Non-pigmented ciliary epithelial cell (primary cell): Measurements from ENCODE around the gene TPCN1.

Experiments used
- DNase-seq: peaks from one replicate; pipeline ENCODE4 v3.0.0-alpha.2; 2010; ENCODE audit warnings: low read depth

TPCN1 gene

DNA sequence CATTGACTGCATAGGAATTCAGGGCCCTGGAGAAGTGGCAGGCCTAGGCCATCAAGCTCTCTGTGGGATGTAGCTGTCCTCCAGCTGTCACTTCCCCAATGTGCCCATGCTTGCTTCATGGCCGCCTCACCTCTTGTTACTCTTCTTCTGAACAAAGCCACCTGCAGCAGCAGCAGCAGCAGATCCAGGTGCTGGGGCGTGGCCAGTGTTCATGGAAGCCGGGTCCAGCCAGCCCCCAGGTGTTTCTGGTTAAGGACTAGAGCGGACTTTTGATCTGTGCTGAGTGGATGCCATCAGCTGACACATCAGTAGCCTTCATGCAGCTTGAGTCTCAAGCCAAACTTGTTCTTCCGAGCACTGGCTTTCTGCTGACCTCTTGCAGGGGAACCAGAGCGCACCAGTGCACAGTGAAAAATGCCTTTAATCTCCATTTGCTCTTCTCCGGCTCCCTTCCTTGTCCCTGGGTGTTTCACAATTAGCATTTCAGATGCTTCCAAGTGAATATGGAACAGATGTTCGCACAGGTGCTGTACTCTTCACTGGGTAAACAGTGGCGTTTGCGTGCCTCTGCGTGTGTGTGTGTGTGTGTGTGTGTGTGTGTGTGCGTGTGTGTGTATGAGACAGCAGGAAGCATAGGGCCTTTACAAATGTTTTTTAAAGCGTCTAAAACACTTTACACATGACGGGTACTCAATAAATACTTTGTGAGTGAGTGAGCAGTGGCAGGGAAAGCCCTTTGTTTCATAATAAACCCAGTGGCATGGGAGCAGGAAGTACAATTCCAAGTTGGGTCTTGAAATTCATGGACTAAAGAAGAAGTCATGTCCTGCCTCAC is 20.1 kb downstream of the TPCN1 start:
- DNase-seq: peak; percentile 80

DNA sequence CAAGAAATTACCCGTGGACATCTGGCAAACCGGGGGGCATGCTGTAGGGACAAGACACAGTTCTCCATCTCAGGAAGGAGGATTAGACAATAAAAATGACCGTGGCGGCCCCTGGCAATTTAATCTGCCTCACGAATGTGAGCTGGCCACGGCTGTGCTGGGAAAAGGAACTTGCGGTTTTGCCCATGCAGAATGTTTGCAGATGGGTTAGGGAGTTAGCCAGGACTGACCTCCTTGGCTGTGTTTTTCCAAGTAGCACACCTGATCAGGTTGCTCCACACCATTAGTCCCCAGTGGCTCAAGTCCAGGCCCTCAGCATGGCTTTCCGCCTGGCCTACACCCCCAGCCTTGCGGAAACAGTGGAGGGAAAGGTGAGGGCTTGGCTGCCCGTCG is 20.8 kb downstream of the TPCN1 start:
- no peak for DNase-seq

DNA sequence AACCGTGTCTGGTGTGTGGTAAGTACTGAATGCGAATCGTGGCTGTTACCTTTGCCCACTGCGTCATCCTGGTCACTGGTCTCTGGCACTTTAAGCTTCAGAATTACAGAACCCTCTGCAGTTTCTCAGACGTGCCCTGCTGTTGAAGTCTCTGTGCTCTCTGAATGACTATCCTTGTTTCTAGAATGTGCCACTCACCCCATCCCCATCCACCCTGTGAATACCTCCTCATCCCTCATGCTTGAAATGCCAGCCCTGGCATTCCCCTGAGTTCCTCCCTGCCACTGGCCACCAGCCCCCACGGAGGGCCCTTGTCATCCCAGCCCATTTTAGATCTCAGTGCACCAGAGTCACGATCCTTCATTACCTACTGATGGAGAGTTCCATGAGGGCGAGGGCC is 21.3 kb downstream of the TPCN1 start:
- DNase-seq: no peak

DNA sequence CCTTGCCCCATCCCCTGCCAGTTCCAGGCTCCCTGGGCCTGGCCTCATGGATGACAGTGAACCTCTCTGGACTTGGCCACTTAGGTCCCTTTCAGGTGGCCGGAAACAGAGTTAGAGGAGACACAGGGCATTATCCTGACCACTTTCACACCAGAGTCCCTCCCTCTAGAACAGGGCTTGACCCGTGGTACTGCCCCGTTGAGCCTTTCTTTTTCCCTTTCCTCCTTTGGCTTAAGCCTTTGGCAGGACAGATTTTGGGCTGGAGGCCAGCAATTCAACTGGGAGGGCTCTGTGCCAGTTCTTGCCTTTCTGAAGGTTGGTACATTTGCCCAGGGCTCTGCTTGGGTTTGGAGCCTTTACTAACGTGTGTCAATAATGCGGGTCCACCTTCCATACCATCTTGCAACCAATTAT is 22.8 kb downstream of the TPCN1 start:
- DNase-seq: no peak

DNA sequence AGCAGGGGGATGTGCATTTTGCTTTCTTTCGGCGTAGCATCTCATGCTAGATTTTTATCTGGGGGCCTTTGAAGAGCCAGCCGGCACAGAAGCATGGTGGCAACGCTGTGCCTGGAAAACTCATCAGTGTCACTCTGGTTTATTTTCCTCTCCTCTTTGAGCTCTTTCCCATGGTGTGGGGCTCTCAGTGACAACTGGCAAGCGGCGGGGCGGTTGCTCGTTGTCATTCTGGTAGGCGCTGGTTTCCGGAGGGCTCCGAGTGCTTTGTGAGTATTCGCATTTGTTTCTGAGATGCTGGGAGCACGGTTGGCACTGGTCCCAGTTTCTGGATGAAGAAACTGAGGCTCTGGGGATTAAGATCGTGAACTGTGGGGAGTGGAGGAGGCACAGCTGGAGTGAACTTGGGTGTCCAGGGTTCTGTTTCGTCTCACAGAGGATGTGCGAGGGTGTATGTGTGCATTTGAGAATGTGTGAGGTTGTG is 23.3 kb downstream of the TPCN1 start:
- DNase-seq: no peak

DNA sequence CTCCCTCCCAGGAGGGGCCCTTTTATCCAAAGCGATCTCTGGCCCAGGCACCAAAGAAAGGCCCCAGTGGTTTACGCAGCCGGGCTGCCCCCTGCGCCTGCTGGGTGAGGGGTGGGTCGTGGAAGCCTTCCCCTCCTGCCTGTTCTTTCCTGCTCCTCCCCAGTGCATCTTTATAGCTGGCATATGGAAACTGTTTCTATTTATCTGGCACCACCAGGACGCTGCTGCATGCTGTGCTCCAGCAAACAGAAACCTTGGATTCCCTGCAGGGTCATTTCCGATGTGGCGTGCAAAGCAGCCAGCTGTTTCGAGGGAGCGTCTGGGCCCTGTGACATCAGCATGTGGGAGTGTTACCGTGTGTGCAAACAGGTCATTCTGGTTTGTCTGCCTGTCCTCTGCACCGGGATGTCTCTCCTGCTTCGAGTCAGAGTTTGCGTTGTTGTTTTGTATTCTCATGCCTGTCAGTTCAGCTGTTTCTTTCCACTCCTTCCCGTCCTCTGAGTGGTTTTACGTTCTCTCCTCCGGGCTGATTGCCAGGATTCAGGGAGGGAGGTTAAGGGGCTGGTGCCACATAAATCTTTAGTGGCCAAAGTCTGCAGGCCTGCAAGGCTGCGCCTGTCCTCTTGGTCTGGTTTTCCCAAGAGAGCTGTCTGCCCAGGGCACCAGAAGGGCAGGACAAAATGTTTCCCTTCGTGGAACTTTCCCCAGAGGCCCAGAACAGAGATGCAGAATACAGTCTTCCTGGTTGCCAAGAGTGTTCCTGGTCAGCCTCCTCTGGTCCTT is 24.6 kb downstream of the TPCN1 start:
- peak; percentile 71 for DNase-seq

DNA sequence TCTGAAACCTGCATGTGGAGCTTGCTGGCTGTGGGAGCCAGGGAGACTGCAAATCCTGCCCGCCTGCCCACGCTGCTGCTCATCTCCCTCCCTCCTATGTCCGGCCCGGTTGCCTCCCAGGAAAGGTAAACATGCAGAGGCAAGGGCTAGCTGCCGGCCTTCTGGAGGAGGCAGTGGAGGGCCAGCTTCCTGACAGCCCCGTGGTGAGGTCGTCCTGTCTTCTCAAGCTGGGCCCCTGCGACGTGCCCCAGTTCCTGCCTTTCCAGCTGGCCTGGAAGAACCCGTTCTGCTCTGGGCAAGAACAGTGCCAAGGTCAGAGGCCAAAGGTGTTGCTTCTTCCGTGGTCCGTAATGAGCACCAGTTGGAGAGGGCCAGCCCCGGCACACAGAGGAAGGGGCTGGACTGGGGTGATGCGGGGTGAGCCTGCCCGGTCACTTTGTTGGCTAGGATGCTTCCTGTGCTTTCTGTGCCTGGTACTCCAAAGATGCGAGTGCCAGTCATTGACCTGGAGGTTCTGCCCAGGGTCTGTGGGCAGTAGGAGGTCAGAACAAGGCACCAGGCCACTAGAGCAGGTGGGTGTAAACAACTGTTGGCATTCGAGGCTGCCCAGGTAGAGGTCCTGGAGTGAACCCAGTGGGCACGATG is 25.3 kb downstream of the TPCN1 start:
- no peak for DNase-seq

DNA sequence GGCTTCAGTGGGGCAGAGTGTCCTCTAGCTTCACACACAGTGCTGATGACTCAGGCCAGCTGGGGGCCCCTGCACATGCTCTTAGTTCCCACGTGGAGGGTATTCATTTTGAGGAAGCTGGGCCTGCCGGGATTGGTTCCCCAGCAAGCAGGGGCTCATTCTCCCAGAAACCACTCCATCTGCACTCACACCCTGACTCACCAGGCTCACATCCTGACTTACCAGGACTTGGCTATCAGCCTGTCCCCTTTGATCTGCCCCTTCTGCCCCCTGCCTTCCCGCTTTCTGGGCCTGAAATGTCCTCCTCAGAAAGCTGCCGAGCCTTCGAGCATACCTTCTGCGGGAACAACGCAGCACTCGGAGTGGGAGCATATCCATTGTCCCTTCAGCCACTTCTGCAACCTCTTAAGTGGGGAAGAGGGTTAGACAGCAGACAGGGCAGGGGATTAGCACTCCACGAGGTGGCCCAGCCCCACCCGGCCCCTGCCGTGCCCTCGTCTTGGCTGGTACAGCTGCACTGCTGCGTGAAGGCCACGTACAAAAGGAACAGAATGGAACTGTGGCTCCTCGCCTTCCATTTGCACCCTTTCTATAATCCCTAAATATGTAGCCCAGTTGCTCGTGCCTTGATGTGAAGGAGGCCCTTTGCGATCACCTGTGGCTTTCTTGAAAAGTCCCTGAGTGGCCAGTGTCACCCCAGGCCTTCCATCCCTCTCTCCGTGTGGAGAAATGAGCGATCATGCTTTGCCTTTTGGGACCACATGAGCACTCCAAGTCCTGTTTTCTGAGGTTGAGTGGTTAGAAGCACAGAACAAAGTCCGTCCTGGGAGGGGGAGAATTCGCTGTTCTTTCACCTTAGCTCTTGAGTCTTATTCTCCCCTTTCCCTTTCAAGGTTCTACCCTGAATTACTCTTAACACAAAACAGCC is 26.1 kb downstream of the TPCN1 start:
- no peak for DNase-seq

DNA sequence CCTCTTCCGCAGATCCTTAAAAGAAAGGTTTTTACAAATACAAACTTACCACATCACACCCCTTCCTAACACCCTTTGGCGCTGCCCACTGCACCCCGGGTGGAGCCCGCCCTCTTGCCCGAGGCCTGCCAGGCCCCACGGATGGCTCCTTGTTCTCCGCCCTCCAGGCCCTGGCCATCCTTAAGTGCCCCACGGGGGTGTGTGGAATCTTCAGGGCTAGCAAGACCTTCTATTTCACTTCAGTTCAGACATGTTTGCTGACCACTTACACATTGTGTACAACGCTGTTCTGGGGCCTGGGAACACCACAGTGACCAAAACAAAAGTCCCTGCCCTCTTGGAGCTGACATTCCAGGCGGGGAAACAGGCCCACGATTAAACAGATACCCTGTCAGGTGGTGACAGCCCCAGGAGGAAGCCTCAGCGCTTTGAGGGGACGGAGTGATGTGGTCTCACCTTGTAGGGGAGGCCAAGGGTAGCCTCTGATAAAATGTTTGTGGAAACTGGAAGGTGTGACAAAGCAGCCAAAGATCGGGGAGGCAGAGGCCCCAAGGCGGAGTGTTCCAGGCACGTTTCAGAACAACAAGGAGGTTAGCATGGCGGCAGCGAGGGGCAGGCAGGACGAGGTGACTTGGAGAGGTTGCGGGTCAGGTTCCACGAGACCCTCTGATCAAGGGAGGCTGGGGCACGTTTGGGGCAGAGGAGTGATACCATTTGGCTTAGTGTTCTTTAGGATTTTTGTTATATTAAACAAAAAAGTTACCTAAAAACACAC is 27.0 kb downstream of the TPCN1 start:
- no peak for DNase-seq

DNA sequence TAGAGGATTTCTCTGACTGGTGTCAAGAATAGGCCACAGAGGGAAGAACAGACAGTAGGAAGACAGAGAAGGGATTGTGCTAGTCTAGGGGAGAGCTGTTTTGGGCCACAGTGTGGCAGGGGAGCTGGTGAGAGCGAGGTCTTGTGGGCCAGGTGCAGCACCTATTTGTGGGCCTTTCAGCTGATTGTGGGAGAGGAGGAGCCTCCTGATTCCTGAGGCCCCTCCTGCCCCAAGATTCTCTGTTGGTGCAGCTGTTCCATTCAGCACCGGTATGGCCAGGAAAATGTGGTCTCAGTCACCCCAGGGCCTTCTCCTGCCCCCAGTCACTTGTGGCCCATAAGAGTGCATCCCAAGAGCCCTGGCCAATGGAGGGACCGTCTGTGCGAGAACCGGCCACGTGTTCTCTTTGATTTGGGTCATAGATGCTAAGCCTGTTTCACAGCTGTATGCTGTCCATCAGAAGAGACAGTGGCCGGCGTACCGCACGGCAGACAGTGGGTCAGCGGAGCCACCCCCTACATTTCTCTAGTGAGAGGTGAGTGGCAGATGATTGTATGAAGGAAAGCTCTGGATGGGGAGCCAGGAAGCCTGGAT is 27.7 kb downstream of the TPCN1 start:
- DNase-seq: no peak

DNA sequence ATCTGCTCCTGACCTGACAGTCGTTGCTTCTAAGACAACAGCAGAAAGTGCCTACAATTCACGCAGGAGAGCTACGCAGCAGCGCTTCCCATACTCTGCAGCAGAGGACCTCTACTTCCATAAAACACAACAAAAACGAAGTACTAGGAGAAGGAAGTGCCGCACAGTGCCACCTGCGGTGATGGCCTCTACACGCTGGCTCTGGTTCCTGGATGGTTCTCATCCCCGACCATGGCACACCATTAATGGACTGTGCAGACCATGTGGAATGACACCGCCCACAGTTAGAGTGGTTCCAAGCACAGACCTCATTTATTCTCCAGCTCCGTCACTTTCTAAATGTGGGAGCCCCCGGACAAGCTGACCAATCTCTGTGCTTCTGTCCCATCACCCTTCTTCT is 28.3 kb downstream of the TPCN1 start:
- no peak for DNase-seq

DNA sequence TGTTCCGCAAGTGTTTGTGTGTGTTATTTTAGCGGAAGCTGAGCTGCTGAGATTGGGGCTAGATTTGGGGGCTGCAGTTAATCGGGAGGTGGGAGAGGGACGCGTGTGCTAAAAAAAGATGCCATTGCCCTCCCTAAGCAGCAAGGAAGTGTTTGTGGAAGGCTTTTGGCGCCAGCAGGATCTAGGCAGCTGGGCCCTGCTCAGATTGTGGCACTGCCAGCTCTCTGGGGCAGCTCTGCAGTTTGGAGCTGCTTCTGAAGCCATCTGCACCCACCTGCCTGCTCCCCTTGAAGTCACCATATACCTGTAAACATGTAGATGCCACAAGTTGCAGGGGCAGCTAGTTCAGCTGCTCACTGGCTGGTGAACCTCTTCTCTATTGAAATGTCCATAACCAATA is 28.8 kb downstream of the TPCN1 start:
- no peak for DNase-seq

DNA sequence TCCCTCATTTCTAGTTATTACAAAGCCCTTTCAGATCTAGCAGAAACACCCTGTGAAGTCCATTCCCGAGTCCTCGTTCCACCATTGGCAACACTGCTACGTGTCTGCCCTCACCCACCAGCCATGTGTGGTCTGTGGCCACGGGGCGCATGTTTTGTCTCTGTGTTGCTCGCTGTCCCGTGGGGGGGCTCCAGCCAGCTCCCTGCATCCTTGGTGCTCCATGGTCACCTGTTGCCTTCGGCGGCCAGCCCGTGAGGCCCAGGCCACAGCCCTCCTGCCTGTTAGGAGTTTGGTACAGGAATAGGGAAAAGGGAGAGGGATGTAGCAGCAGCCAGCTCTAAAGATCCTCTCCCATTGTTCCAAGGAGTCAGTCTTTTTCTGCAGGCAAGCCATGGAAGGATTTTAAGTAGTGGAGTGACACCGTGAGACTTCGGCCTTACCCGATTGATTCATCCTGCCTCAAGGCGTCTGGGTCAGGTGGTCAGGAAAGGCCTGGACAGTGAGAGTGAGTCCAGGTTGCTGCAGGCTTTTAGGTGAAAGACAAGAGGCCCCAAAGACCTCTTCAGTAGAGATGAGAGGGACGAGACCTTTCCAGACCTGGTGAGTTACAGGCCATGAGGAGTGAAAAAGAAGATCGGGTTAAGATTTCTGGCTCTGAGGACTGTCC is 30.3 kb downstream of the TPCN1 start:
- DNase-seq: no peak

DNA sequence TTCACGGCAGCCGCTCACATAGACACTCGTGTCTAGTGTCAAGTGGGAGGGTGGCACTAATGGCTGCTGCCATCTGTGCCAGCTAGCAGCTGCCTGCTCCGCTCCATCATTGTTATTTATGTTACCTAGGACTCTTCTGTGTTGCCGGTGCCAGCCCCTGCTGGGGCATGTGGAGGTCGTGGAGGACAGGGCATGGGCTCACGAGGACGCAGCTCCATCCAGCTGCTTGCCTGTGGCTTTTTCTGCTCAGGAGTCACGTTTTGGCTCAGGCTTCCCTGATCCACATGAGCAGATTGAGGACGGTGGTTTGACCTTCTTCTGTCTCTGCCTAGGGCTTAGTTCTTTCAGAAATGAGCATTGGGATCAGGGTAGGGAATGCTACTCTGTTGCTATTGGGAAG is 31.2 kb downstream of the TPCN1 start:
- no peak for DNase-seq

DNA sequence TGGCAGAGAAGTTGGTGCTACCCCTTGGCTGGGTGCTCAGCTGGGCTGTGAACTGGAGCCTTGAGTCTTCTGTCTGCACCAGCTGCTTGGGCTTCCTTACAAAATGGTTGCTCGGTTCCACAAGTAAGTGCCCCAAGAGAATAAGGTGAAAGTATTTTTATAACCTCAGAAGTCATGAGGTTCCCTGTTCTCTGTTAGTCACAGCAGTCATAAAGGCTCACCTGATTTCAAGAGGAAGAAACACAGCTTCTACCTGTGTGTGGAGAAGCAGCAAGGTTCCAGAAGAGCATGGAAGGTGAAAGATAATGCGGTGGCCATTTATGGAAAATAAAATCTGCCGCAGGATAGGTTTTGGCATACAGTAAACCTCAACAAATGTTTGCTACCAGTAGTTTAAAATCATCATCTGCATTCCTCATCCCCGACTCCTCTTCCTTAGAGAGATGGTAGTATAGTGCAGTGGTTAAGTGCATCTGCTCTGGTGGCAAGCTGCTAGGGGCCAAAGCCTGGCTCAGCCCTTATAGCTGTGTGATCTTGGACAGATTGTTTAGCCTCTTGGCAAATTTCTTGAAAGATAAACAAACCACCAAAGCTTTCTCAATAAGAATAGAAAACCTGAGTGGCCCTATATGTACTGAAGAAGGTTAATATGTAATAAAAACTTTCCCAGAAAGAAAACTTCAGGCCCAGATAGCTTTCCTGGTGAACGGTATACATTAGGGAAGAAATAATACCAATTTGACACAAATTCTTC is 32.4 kb downstream of the TPCN1 start:
- no peak for DNase-seq

DNA sequence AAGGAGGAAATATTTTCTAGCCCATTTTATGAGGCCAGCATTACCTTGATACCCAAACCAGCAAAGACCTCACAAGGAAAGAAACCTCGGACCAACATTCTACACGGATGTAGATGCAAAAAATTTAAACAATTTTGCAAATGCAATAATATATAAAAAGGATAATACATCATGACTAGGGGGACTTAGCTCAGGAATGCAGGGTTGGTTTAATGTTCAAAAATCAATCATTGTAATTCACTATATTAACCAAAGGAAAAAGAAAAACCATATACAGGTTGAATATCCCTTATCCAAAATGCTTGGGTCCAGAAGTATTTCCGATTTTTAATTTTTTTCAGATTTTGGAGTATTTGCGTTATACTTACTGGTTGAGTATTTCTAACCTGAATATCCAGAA is 33.0 kb downstream of the TPCN1 start:
- DNase-seq: no peak

DNA sequence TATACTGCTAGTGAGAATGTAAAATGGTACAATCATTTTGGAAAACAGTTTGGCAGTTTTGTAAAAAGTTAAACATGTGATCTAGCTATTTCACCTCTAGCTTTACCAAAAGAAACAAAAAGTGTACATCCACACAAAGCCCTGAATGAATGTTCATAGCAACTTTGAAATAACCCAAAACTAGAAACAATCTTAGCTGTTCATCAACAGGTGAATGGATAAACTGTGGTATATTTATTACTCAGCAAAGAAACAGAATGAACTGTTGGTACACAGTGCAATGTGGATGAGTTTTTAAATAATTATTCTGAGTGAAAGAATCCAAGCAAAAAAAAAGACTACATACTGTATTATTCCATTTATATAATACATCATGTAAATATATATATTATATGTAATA is 36.3 kb downstream of the TPCN1 start:
- no peak for DNase-seq

DNA sequence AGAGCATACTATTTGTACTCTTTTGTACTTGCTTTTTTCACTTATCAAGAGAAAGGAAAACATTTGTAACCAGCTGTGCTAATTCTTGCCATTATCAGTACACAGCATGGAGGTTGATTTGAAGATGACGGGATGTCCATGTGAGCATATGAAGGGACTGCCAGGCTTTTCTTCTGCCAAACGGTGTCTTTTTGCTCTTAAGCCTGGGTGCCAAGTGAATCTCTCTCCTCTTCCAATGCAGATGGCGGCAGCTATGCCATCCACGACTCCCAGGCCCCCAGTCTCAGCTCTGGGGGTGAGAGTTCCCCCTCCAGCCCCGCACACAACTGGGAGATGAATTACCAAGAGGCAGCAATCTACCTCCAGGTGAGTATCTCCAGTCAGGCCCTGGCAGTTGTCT is 38.9 kb downstream of the TPCN1 start:
- no peak for DNase-seq

DNA sequence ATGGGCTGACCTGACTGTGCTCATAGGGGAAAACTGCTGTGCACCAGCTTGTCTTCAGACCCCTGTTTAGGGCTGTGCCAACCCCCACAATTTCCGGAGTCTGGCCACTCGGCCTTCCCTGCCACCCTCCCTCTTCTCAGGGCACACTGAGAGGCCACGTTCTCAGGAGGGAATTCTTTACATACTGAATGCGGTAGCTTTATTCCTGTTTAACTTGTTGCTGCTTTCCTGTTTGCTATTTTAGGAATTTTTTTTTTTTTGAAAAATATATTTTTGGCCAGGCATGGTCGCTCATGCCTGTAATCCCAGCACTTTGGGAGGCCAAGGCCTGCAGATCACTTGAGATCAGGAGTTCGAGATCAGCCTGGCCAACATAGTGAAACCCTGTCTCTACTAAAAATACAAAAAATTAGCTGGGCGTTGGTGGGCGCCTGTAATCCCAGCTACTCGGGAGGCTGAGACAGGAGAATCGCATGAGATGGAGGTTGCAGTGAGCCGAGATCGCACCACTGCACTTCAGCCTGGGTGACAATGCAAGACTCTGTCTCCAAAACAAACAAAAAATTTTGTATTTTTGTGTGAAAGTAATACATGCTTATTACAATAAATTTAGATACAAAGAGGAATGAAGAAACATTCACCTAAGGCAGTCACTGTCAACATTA is 39.5 kb downstream of the TPCN1 start:
- no peak for DNase-seq
